Fibroblast of lung (primary cell): Measurements from ENCODE around the gene ASPRV1.

Source experiments
- CTCF ChIP-seq, 2 donors: IDR thresholded peaks in 1 of 2; conservative IDR thresholded peaks in 1 of 2; 1 replicate in 1 of 2; 2 replicates in 1 of 2; pipeline ENCODE4 v1.5.1; 2011 to 2012; ENCODE audit warnings: low read length in 2 of 2, control low read depth in 1 of 2, inconsistent platforms in 1 of 2, low read depth in 1 of 2, mild to moderate bottlenecking in 1 of 2
- EZH2 ChIP-seq: IDR thresholded peaks from 2 replicates; pipeline ENCODE4 v1.5.1; 2012; ENCODE audit warnings: low read length, control low read depth, mild to moderate bottlenecking; ENCODE audit errors: missing control alignments

GRCh38 chr2:69968609-69969008 is 7.2 kb upstream of the ASPRV1 start:
- TF ChIP-seq CTCF (conservative IDR thresholded peaks at IDR 0.05 in 1 of 2, IDR thresholded peaks at IDR 0.05 in 1 of 2; ENCODE audit: low read depth in 1 of 2, low read length in 2 of 2) (no peak), EZH2 (no peak)
